MM.1S (cell line): ENCODE data around the gene LIMS1.

ENCODE experiments used
- DNase-seq: peaks from one replicate; pipeline ENCODE4 v3.0.0-alpha.2; 2015
- H2AFZ ChIP-seq: fragments of 300-600 bp; sonication (generic); 2 replicates; pipeline ENCODE4 v1.6.0; 2016; ENCODE audit warnings: antibody characterized with exemption, low read length
- H3F3A ChIP-seq: fragments of 300-600 bp; sonication (generic); 2 replicates; pipeline ENCODE4 v1.6.1; 2016; ENCODE audit warnings: mild to moderate bottlenecking, antibody characterized with exemption, low read length, moderate library complexity, mixed read lengths; ENCODE audit not compliant: insufficient read depth
- H3K27ac ChIP-seq: fragments of 300-600 bp; sonication (generic); 2 replicates; pipeline ENCODE4 v1.5.1; 2016; ENCODE audit warnings: mild to moderate bottlenecking, low read length
- H3K27me3 ChIP-seq: fragments of 300-600 bp; sonication (generic); replicated peaks from 2 replicates; pipeline ENCODE4 v1.6.0; 2016; ENCODE audit warnings: low read length; ENCODE audit not compliant: insufficient read depth
- H3K36me3 ChIP-seq: fragments of 300-600 bp; sonication (generic); replicated peaks from 2 replicates; pipeline ENCODE4 v1.6.1; 2016; ENCODE audit warnings: mild to moderate bottlenecking, low read length, mixed read lengths; ENCODE audit not compliant: insufficient read depth
- H3K4me1 ChIP-seq: fragments of 300-600 bp; sonication (generic); 2 replicates; pipeline ENCODE4 v1.6.1; 2016; ENCODE audit warnings: low read length, mixed read lengths
- H3K4me2 ChIP-seq: fragments of 300-600 bp; sonication (generic); 2 replicates; pipeline ENCODE4 v1.6.0; 2016; ENCODE audit warnings: low read depth, low read length
- H3K4me3 ChIP-seq: fragments of 300-600 bp; sonication (generic); 2 replicates; pipeline ENCODE4 v1.5.1; 2016; ENCODE audit warnings: low read length, mixed read lengths
- H3K79me2 ChIP-seq: fragments of 300-600 bp; sonication (generic); 2 replicates; pipeline ENCODE4 v1.6.1; 2016; ENCODE audit warnings: mixed run types, low read length, mixed read lengths
- H3K9ac ChIP-seq: fragments of 300-600 bp; sonication (generic); 2 replicates; pipeline ENCODE4 v1.6.1; 2016; ENCODE audit warnings: low read length, mixed read lengths
- H3K9me2 ChIP-seq: fragments of 300-600 bp; sonication (generic); replicated peaks from 2 replicates; pipeline ENCODE4 v1.6.1; 2016; ENCODE audit warnings: mild to moderate bottlenecking, low read length, mixed read lengths; ENCODE audit not compliant: insufficient read depth
- H3K9me3 ChIP-seq: fragments of 300-600 bp; sonication (generic); replicated peaks from 2 replicates; pipeline ENCODE4 v1.6.1; 2016; ENCODE audit warnings: mild to moderate bottlenecking, low read length, mixed read lengths; ENCODE audit not compliant: insufficient read depth
- H4K20me1 ChIP-seq: fragments of 300-600 bp; sonication (generic); 2 replicates; pipeline ENCODE4 v1.6.1; 2016; ENCODE audit warnings: mild to moderate bottlenecking, low read length, moderate library complexity, mixed read lengths; ENCODE audit not compliant: insufficient read depth
- CTCF ChIP-seq: fragments of 300-600 bp; sonication (generic); IDR thresholded peaks from 2 replicates; pipeline ENCODE4 v1.5.1; 2016; ENCODE audit warnings: antibody characterized with exemption, low read length, mixed read lengths
- EZH2 ChIP-seq: fragments of 300-600 bp; sonication (generic); optimal IDR thresholded peaks from 2 replicates; pipeline ENCODE3; 2017; ENCODE audit warnings: low read depth, mild to moderate bottlenecking, antibody characterized with exemption, low read length, mixed read lengths
- EZH2phosphoT487 ChIP-seq: fragments of 300-600 bp; sonication (generic); IDR thresholded peaks from 2 replicates; pipeline ENCODE4 v1.6.1; 2018; ENCODE audit warnings: antibody characterized with exemption, low read length

Gene LIMS1

GRCh38 chr2:108579623-108580022 lies 45.4 kb downstream of the LIMS1 start:
- Histone ChIP-seq H3K9me2 (no peaks in the 10 kb centered on the region), H3F3A (no peaks in the 10 kb centered on the region; the same call in 1 of the 2 replicates), H2AFZ (no peak overlapping the region), H3K4me3 (no peak overlapping the region), H4K20me1 (no peaks in the 10 kb centered on the region), H3K9ac (no peak overlapping the region), H3K36me3 (no peaks in the 10 kb centered on the region), H3K9me3 (no peaks in the 10 kb centered on the region), H3K4me1 (peaks cover 6% of the 10 kb centered on the region; the same call in 1 of the 2 replicates), H3K79me2 (peaks cover 80% of the 10 kb centered on the region), H3K27me3 (no peaks in the 10 kb centered on the region), H3K4me2 (no peak overlapping the region), H3K27ac (no peak overlapping the region)
- no peak for TF ChIP-seq CTCF
- TF ChIP-seq EZH2phosphoT487: no peak
- TF ChIP-seq EZH2: no peak
- DNase-seq: no peak

- Histone ChIP-seq H3K9me2 (no peaks in the 10 kb centered on the region), H3K79me2 (peaks cover 80% of the 10 kb centered on the region), H3K36me3 (no peaks in the 10 kb centered on the region), H3K9me3 (no peaks in the 10 kb centered on the region), H3F3A (no peaks in the 10 kb centered on the region; the same call in 1 of the 2 replicates), H3K4me3 (no peak overlapping the region), H4K20me1 (no peaks in the 10 kb centered on the region), H2AFZ (no peak overlapping the region), H3K9ac (no peak overlapping the region), H3K27ac (no peak overlapping the region), H3K27me3 (no peaks in the 10 kb centered on the region), H3K4me1 (peaks cover 6% of the 10 kb centered on the region; the same call in 1 of the 2 replicates), H3K4me2 (no peak overlapping the region)
- no peak for DNase-seq
- TF ChIP-seq EZH2: no peak
- TF ChIP-seq EZH2phosphoT487: no peak
- no peak for TF ChIP-seq CTCF
These were observed 45.8 kb downstream of the LIMS1 start for GRCh38 chr2:108580050-108580449.

GRCh38 chr2:108583903-108584520 lies 49.7 kb downstream of the LIMS1 start:
- Histone ChIP-seq H2AFZ (no peak overlapping the region), H3F3A (peaks cover 19% of the 10 kb centered on the region), H3K4me2 (peak overlapping the region; percentile 56), H3K4me1 (peaks cover 32% of the 10 kb centered on the region), H3K9me3 (no peaks in the 10 kb centered on the region), H3K4me3 (peak overlapping the region; percentile 28; the same call in 1 of the 2 replicates), H3K9me2 (no peaks in the 10 kb centered on the region), H3K9ac (peak overlapping the region; percentile 6; the same call in 1 of the 2 replicates), H3K36me3 (no peaks in the 10 kb centered on the region), H3K27ac (no peak overlapping the region), H3K27me3 (no peaks in the 10 kb centered on the region), H3K79me2 (peaks cover 86% of the 10 kb centered on the region), H4K20me1 (no peaks in the 10 kb centered on the region)
- TF ChIP-seq EZH2 (no peak), CTCF (peak; percentile 70), EZH2phosphoT487 (no peak)
- peak; percentile 81 for DNase-seq
